GM12891 (cell line): ENCODE results near the gene NADK.

Experiments used
- POLR2A ChIP-seq: IDR thresholded peaks from 2 replicates; pipeline ENCODE4 v1.6.1; 2011; ENCODE audit warnings: low read depth, low read length, control low read depth
- POLR2AphosphoS5 ChIP-seq: IDR thresholded peaks from 2 replicates; pipeline ENCODE4 v1.6.1; 2011; ENCODE audit warnings: low read depth, low read length, control low read depth

DNA sequence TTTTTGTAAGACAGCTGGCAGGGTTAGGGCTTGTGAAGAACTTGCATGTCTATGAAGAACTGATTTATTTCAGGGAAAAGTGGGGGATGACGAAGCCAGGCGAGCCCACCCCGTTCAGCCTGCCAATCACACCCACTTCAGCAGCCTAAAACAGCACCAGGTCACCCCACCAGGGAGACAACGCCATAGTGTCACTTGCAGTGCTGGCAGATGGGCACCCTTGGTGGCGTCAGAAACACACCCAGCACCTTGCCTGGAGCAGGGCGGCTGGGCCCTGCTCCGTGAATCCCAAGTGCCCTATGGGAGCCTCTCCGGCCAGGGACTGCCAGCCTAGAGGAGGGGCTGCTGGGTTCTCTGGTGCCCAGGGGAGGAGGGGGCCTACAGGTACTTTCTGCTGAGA lies 5.0 kb upstream of the NADK start:
- TF ChIP-seq POLR2A (no peak), POLR2AphosphoS5 (no peak)
